ENCODE data around the gene TRAPPC3. TPM values are rescaled to one million over a fixed set of nuclear protein-coding genes. Genes with fewer than 3 reads are reported as not detected.
A peak's percentile ranks its signal among the peaks of the same experiment; 100 is the strongest.

The TRAPPC3 gene
- total and polyA plus RNA-seq, 2 donors (not counting 1 experiment from before 2014, with no cell fraction given) = 40.5 to 42.1 TPM

DNA sequence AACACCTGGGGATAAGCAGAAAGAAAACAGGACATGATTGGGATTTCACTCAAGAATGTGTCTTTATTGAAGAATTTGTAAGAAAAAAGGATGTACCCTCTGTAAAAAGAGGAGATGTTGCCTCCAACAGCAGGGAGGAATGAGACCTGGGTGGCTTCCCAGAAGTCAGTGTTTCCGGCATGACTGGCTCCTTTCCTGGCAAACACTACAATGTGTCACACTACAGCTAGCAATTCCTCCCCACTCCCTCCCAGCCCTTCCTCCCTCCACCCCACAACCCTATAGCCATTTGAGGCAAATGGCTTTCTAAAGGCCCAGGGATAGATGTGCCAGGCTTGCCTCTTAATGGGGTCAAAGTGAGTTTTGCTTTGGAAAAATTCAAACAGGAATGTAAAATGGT lies 12.8 kb downstream of the TRAPPC3 start:
- Histone ChIP-seq H2AFZ (ENCODE audit: insufficient read depth, low read depth, low read length, poor library complexity, severe bottlenecking) (no peak overlapping the region), H3K27ac (ENCODE audit: low read length in 2 of 2) (no peak overlapping the region), H3K4me2 (replicated peaks; ENCODE audit: low read depth, low read length, poor library complexity, severe bottlenecking) (no peak overlapping the region), H3K27me3 (replicated peaks in 1 of 4; ENCODE audit: control extremely low read depth in 1 of 4, control insufficient read depth in 3 of 4, insufficient read depth in 4 of 4, low read length in 3 of 4) (no peaks in the 10 kb centered on the region), H3K9ac (ENCODE audit: low read length) (no peak overlapping the region), H3K4me3 (ENCODE audit: control extremely low read depth in 1 of 5, extremely low read depth in 1 of 5, insufficient read depth in 1 of 5, low read depth in 2 of 5, low read length in 4 of 5) (no peak overlapping the region), H3K4me1 (ENCODE audit: control insufficient read depth in 2 of 2, insufficient read depth in 2 of 2, low read length in 2 of 2) (no peaks in the 10 kb centered on the region), H3K79me2 (ENCODE audit: control insufficient read depth, insufficient read depth, low read length) (peaks cover 15% of the 10 kb centered on the region), H3K9me3 (ENCODE audit: control extremely low read depth in 1 of 3, control insufficient read depth in 2 of 3, insufficient read depth in 1 of 3, low read length in 2 of 3) (no peaks in the 10 kb centered on the region), H4K20me1 (ENCODE audit: control insufficient read depth, insufficient read depth, low read length, poor library complexity, severe bottlenecking) (peaks cover 6% of the 10 kb centered on the region), H3K36me3 (replicated peaks in 1 of 2; ENCODE audit: control extremely low read depth in 1 of 2, control insufficient read depth in 1 of 2, extremely low read depth in 1 of 2, insufficient read depth in 2 of 2, low read length in 1 of 2) (peaks cover 0 to 42% of the 10 kb centered on the region in 2 experiments)
- ATAC-seq (ENCODE audit: low read depth) (no peak), DNase-seq (no peak)
- Mint-ChIP-seq H3K4me3 (no peak overlapping the region), H3K27me3 (no peaks in the 10 kb centered on the region), H3K4me1 (peaks cover 6% of the 10 kb centered on the region), H3K27ac (no peak overlapping the region), H3K9me3 (ENCODE audit: insufficient read depth) (no peaks in the 10 kb centered on the region)
- TF ChIP-seq, protein P1, sequence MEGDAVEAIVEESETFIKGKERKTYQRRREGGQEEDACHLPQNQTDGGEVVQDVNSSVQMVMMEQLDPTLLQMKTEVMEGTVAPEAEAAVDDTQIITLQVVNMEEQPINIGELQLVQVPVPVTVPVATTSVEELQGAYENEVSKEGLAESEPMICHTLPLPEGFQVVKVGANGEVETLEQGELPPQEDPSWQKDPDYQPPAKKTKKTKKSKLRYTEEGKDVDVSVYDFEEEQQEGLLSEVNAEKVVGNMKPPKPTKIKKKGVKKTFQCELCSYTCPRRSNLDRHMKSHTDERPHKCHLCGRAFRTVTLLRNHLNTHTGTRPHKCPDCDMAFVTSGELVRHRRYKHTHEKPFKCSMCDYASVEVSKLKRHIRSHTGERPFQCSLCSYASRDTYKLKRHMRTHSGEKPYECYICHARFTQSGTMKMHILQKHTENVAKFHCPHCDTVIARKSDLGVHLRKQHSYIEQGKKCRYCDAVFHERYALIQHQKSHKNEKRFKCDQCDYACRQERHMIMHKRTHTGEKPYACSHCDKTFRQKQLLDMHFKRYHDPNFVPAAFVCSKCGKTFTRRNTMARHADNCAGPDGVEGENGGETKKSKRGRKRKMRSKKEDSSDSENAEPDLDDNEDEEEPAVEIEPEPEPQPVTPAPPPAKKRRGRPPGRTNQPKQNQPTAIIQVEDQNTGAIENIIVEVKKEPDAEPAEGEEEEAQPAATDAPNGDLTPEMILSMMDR (IDR thresholded peaks at IDR 0.05) = no peak
- no peak for TF ChIP-seq EZH2 (IDR thresholded peaks at IDR 0.05; ENCODE audit: borderline replicate concordance, insufficient read depth, low read depth, low read length, poor library complexity, severe bottlenecking)
- WGBS (ENCODE audit: insufficient coverage) = no CpG with 5 or more reads among the region's 1 CpG
- POLR2A ChIA-PET = no interaction called here
- CTCF ChIA-PET = interaction anchor here (0.6 to 2.3 kb wide), 2 partner anchors 41 to 283 kb away, joined by 6 to 8 read pairs; no protein-coding TSS in a partner anchor
- intact Hi-C loops (cut with micrococcal nuclease) = no loop called here

DNA sequence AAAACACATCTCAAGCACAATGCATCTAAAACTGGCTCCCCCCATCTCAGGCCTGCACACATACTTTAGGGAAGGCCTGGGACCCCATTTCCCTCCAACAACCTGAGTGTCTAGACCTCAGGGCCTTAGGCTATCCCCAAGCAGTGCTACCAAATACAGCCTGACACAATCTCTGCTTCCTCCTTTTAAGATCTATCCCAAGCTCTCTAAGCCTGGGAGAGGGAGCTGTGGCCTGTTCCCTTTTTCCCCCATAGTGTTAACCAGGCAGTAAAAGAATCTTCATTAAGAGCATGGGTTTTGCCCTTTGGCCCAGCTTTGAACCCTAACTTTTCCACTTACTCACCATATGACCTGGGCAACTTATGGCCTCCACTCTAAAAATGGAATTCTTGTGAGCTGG lies 13.5 kb downstream of the TRAPPC3 start:
- TF ChIP-seq, protein P1 (IDR thresholded peaks at IDR 0.05) = no peak
- TF ChIP-seq EZH2 (IDR thresholded peaks at IDR 0.05; ENCODE audit: borderline replicate concordance, insufficient read depth, low read depth, low read length, poor library complexity, severe bottlenecking) = no peak
- peak overlapping the region; percentile 63 for H3K27ac Mint-ChIP-seq
- Histone ChIP-seq H3K9me3 (ENCODE audit: control extremely low read depth in 1 of 3, control insufficient read depth in 2 of 3, insufficient read depth in 1 of 3, low read length in 2 of 3) (no peaks in the 10 kb centered on the region), H2AFZ (ENCODE audit: insufficient read depth, low read depth, low read length, poor library complexity, severe bottlenecking) (no peak overlapping the region), H3K27me3 (replicated peaks in 1 of 4; ENCODE audit: control extremely low read depth in 1 of 4, control insufficient read depth in 3 of 4, insufficient read depth in 4 of 4, low read length in 3 of 4) (no peaks in the 10 kb centered on the region), H3K27ac (ENCODE audit: low read length in 2 of 2) (no peak overlapping the region), H3K4me2 (replicated peaks; ENCODE audit: low read depth, low read length, poor library complexity, severe bottlenecking) (no peak overlapping the region), H3K9ac (ENCODE audit: low read length) (no peak overlapping the region), H3K4me1 (ENCODE audit: control insufficient read depth in 2 of 2, insufficient read depth in 2 of 2, low read length in 2 of 2) (no peaks in the 10 kb centered on the region), H4K20me1 (ENCODE audit: control insufficient read depth, insufficient read depth, low read length, poor library complexity, severe bottlenecking) (no peaks in the 10 kb centered on the region), H3K4me3 (ENCODE audit: control extremely low read depth in 1 of 5, extremely low read depth in 1 of 5, insufficient read depth in 1 of 5, low read depth in 2 of 5, low read length in 4 of 5) (no peak overlapping the region), H3K79me2 (ENCODE audit: control insufficient read depth, insufficient read depth, low read length) (peaks cover 9% of the 10 kb centered on the region), H3K36me3 (replicated peaks in 1 of 2; ENCODE audit: control extremely low read depth in 1 of 2, control insufficient read depth in 1 of 2, extremely low read depth in 1 of 2, insufficient read depth in 2 of 2, low read length in 1 of 2) (peaks cover 0 to 42% of the 10 kb centered on the region in 2 experiments)
- POLR2A ChIA-PET = no interaction called here
- ATAC-seq (ENCODE audit: low read depth) (no peak), DNase-seq (no peak)
- no peak overlapping the region for H3K4me3 Mint-ChIP-seq
- CTCF ChIA-PET = interaction anchor here (0.9 to 4.3 kb wide), 11 partner anchors 9 to 261 kb away, joined by 3 to 58 read pairs (median 8); no protein-coding TSS in a partner anchor
- intact Hi-C loops (cut with micrococcal nuclease) = no loop called here
- no peaks in the 10 kb centered on the region for H3K27me3 Mint-ChIP-seq
- H3K4me1 Mint-ChIP-seq = no peaks in the 10 kb centered on the region
- no peaks in the 10 kb centered on the region for H3K9me3 Mint-ChIP-seq (ENCODE audit: insufficient read depth)
